ENCODE data around the gene GPC5.
A peak's percentile ranks its signal among the peaks of the same experiment; 100 is the strongest.
"Not testable (repeated sequence)": the region's sequence is repeated elsewhere in the genome, so short reads cannot be mapped to it uniquely, and the experiment has no call there.

GPC5 gene

DNA sequence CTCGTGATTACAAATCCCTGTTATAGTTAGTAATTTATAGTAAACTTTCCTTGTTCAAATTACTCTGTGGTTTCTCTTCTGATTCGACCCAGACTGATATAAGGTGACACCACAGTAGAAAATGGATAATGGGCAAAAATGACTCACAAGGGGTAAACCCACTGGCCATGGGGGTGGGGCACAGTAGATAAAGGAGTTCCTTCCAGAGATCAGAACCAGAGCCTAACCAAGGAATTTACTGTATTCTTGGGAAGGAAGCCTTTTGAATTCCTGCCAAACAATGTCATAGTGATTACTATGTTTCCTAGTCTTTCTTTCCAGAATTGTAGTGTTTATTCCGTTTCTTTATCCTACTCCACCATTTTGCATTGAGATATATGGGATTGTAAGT lies 29.0 kb upstream of the GPC5 start:
- peak; percentile 21 for DNase-seq (ENCODE audit: low read depth)

- no peak for DNase-seq (ENCODE audit: low read depth)
These were observed 27.9 kb upstream of the GPC5 start for GRCh38 chr13:91370501-91370900.

DNA sequence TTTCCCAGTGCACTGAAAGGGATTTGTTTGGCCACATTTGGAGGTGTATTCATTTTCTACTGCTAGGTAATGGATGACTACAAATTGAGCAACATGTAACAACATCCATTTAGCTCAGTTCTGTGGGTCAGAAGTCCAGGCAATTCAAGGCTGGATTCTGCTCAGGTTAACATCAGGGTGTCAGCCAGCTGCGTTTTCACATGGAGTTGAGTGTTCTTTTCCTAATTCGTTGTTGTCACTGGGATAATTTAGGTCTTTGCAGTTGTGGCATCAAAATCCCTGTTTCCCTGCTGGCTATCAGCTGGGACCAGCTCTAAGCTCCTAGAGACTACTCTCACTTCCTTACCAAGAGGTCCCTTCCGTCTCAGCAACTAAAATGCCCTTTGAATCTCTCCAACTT lies 25.5 kb upstream of the GPC5 start:
- DNase-seq (ENCODE audit: low read depth), result no peak

DNA sequence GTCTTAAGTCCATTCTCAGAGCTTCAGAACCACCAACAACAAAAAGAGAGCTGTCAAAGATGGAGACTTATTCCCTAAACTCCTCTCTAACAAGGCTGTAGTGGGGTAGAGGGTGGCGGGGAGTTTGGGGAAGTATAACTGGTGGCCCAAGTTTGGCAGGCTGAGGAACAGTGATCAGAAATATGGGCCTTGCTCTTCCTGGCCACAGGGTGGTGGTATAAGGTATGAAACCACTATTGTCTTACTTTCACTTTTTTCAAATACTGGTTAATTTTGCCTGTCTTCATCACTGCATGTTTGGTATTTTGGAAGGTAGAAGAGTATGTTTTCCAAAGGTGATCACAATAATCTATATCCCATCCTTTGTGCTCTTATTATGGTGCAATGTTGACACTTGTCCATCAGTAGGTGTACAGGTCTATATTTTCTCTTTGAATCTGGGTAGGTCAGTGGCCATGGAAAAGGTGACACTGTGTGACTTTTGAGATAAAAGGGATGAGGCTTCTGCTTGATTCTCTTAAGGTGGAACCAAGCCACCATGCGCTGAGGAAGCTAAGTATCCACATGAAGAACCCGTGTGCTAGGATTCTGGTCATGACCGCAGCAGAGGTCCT lies 23.2 kb upstream of the GPC5 start:
- no peak for DNase-seq (ENCODE audit: low read depth)

DNA sequence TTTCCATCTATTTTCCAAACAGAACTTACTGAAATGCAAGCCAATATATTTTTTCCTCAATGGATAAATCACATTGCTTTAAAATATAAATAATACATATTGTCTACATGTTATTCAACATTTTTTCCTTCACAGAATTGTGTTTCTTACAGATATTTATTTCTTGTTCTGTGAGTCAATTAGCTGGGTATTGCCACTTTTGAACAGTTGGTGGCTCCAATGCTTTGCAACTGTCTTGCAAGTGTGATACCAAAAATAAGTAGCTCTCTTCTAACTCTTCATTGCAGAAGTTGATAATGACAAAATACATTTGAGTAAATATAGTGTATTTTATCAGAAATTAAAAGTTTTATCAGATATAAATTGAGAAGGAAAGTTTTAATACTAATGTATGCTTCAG lies 17.1 kb upstream of the GPC5 start:
- DNase-seq (ENCODE audit: low read depth), result no peak

- no peak for DNase-seq (ENCODE audit: low read depth)
These were observed 14.6 kb upstream of the GPC5 start for GRCh38 chr13:91383836-91384235.

- no peak for DNase-seq (ENCODE audit: low read depth)
These were observed 13.5 kb upstream of the GPC5 start for GRCh38 chr13:91384896-91385295.

DNA sequence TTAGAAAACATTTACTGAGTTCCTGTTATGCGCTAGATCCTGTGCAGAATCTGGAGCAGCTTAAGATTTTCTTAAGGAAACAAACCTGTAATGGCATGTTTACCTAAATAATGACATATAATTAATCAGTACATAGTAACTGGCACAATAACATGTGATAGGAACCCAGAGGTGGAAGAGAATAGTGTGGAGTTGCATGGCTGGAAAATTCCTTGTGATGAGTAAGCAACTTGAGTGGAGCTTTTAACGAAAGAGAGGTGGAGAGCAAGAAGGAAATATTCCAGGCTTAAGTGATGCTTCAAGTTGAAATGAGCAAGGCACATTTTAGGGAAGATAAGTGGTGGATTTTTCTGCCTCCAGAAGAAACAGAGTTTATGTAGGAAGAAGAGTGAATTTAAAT lies 9.2 kb upstream of the GPC5 start:
- DNase-seq (ENCODE audit: low read depth), result no peak

- DNase-seq (ENCODE audit: low read depth), result no peak
These were observed 826 bp upstream of the GPC5 start for GRCh38 chr13:91397595-91397994.

- DNase-seq (ENCODE audit: low read depth), result no peak
These were observed 1.0 kb downstream of the GPC5 start for GRCh38 chr13:91399189-91400062.

DNA sequence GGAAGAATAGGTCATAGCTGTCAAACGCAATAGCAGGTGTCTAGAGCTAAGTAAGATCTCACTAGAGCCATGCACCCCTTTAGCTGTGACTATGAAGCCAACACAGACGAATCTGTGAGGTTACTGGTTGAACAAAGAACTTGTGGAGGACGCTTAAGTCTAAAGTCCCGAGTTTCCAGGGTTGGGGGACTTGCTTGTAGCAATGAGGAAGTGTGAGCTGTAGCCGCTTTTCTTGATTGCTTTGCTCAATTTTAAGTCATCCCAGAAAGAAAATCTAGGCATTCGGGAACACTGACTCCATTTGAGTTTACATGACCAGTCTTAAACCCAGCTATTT lies 1.6 kb downstream of the GPC5 start:
- DNase-seq (ENCODE audit: low read depth), result no peak

DNA sequence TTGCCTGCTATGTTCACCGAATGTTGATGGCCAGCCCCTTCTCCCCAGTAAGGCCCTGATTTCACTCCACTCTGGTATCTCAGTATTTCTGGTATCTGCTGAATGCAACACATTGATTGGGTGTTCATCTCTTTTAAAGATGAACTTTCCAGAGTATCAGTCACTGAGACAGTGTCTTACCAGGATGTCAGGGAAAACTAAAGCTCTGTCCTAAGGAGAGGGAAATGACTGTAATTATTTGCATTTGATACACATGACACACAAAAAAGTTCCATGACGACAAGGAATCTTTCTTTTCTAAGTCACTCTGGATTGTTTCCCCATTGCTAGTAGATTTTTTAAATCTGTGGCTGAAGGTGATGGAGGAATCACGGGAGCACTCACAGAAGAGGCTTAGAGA lies 2.2 kb downstream of the GPC5 start:
- no peak for DNase-seq (ENCODE audit: low read depth)

GRCh38 chr13:91401920-91402319 lies 3.5 kb downstream of the GPC5 start:
- no peak for DNase-seq (ENCODE audit: low read depth)

DNA sequence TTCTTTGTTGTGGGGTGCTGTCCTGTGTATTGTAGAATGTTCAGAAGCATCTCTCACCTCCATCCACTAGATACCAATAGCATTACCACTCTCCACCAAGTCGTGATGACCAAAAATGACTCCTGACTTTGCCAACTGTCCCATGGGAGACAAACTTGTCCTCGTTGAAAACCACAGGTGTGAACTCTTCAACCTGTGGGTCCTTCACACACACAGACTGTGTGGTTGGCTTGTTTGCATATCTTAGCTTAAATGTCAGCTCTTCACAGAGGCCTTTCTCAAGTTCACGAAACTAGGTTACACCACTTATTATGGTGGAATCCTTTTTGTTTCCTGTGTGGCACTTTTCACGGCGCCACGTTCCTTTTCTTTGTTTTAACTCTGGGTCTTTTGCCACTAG lies 6.8 kb downstream of the GPC5 start:
- DNase-seq (ENCODE audit: low read depth), result no peak

DNA sequence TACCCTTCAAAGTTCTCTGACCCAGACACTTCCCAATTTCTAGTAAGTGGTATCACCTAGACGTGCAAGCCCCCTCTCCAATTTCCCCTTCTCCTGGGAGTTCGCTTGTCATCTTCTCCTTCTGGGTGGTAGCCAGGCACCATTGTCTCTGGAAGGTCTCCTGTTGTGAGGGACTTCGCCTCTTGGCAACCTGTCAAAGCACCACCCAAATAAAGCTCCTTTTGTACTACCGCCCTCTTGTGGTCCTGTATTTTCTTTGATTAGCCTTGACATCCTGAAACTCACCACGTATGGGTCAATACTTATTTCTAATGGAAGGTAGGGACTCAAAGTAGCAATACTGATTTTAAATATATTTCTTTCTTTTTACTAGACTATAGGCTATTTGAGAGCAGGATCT lies 8.2 kb downstream of the GPC5 start:
- no peak for DNase-seq (ENCODE audit: low read depth)

GRCh38 chr13:91408971-91409370 lies 10.6 kb downstream of the GPC5 start:
- no peak for DNase-seq (ENCODE audit: low read depth)

- DNase-seq (ENCODE audit: low read depth), result not testable (repeated sequence)
These were observed 18.2 kb downstream of the GPC5 start for GRCh38 chr13:91416579-91416978.

DNA sequence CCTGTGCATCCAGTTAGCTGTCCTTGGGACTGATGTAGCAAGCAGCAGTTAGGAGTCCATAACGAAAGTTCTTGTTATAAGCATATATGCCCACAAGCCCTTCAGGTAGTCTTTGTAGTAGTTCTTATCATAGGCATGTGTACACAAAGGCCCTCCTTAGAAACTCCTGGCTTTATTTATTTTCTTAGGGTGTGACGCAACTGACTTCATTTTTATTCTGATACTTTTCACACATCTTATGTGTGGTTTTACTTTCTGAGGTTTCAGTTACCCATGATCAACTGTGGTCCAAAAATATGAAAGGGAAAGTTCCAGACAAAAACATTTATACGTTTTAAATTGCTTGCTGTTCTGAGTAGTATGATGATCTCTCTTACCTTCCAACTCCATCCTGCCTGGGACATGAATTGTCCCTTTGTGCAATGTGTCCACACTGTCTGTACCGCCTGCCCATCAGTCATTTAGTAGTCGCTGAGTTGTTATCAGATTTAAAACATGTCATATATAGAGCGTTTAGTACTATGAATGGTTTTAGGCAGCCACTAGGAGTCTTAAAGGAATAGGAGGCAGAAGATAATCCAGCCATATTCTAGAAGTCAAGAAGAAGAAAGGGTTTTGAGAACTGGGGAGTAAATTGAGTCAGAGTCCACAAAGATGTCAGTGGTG lies 19.4 kb downstream of the GPC5 start:
- no peak for DNase-seq (ENCODE audit: low read depth)

DNA sequence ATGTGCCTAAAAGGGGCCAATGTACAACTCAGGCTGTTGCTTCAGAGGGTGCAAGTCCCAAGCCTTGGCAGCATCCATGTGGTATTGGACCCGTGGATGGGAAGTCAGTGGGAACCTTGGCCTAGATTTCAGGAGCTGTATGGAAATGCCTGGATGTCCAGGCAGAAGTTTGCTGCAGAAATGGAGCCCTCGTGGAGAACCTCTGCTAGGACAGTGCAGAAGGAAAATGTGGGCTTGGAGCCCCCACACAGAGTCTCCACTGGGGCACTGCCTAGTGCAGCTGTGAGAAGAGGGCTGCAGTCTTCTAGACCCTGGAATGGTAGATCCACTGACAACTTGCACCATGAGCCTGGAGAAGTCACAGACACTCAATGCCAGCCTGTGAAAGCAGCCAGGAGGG lies 28.5 kb downstream of the GPC5 start:
- no peak for DNase-seq (ENCODE audit: low read depth)

GRCh38 chr13:91438674-91439073 lies 40.3 kb downstream of the GPC5 start:
- not testable (repeated sequence) for DNase-seq (ENCODE audit: low read depth)

DNA sequence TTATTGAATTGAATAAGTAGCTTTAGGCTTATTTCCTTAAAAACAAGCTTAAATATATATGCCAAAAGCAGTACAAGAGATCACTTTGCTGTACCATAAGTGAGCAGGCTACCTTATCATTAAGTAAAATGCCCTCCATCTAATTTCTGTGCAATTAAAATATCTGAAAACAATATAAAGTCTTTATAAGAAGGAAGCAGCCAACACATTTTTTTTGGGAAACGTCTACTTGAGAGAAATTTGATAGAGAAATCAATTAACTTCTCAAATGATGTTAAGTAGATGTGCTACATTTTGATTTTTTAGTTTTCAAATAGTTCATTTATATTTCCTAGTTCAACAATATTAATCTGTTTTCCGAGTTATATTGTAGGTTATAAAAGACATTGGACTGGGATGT lies 52.5 kb downstream of the GPC5 start:
- no peak for DNase-seq (ENCODE audit: low read depth)

DNA sequence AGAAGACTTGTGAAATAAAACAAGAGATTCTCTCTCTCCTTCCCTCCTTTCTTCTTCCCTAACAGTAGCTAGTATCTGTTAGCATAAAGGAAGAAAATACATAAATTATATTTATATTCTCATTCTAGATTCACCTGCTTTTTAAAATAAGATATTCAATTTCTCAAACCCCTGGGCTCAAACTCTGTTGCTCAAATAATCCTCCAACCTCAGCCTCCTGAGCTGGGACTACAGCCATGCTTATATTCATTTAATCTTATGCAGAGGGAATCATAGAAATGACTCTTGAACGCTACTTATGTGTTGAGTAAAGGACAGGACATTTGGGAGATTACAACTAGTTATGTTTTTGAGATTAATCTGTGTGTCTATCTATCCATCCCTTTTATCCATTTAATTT lies 56.2 kb downstream of the GPC5 start:
- DNase-seq (ENCODE audit: low read depth), result no peak

DNA sequence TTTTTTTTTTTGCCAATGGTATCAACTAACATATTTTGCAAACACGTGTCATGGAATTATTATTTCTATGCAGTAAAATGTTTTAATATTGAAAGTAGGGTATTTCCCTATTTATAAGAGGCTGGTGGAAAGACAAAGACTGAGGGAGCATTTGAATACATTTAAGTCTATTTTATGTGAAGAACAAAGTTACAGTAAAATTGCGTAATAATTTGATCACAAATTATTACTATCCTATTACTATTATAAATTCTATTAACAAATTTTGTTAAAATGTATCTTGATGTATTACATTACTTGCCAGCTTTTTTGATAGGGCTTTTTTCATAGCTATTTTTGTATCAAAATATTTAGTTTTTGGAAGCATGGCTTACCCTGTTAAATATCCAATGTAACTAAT lies 58.4 kb downstream of the GPC5 start:
- no peak for DNase-seq (ENCODE audit: low read depth)
